T-helper 1 cell (primary cell): ENCODE results near the gene GMIP.

ENCODE experiments used
- DNase-seq, 5 donors: peaks; one replicate each; pipeline ENCODE4 v3.0.0-alpha.2; 2012 to 2020

The GMIP gene

DNA sequence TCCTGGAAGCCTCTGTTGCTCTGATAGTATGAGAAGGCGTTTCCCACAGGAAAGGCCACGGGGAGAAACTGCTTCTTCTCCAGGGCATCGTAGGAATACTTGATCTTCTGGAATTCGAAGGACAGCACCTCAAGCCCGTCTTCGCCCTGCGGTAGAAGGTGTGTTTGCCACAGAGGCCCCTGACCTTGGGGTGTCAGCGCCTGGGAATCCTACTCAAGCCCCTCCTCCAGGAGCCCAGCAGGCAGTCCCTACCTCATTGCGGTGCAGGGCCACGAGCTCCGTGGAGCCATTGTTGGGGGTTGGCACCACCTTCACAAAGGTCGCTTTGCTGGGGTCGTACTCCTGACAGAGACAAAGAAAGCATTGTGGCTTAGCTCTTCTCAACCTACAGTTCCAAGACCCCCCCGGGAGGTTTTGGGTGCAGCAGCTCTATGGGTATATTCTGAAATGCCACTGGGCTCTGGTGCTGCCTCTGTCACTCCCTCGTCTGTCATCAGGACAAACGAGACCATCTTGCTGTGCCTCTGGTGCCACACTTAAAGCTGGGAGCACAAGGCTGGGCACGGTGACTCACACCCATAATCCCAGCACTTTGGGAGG, 16.3 kb upstream of the GMIP start:
- DNase-seq = no peak

DNA sequence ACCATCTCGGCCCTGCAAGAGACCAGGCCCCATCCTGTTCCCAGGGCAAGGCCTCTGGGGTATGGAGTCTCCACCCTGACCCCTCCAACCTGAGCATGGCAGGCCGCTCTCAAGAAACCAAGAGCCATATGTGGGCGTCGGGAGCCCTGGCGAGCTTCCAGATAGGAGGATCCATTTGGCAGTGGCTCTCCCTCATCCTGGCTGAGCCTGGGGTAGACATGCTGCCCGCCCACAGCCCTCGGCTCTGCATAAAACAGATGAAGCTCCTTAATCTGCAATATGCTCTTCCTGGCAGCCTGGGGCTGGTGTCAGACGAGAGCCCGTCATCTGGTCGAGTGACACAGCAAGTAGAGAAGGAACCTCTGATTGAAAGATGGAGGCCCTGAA, 13.9 kb upstream of the GMIP start:
- DNase-seq = no peak

DNA sequence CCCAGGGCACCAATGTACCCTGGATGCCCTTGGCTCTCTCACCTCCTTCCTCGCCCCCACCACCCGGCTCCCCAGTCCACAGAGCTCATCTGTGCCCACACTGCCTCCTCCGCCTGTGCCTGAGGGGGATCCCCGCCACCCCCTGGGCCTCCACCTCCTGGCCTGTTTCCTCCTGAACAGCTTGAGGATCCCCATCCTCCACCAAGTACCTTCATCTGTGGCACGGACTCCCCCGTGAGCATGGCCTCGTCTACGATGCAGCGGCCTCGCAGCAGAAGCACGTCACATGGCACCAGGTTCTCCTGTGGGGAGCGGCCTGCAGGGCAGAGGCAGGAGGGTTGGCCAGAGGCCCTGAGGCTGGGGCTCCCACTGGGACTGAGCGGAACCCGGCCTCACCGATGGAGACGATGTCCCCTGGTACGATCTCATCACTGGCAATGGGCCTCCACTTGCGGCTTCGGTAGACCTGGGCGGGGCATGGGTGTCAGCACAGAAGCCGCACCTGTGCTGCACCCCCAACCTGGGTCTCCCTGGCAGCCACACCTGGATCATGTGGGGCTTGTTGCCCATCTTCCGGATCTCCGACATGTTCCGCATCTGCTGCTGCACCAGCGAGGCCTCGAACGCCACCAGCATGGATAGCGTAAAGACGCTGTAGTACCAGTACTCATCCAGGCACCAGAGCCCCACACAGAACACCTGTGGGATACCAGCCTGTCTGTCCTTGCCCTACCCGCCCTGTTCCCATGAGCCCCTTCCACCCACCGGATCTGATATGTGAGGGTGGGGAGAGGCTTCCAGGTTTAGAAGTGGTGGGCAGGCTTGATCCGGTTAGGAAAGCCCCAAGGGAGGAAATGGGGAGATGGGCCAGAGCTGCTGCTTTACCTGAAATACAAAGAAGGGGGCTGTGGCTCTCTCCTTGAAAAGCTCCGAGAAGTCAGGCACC, 13.3 kb upstream of the GMIP start:
- DNase-seq = no peak

- DNase-seq = no peak
Observed at GRCh38 chr19:19655641-19656343, 12.3 kb upstream of the GMIP start.

DNA sequence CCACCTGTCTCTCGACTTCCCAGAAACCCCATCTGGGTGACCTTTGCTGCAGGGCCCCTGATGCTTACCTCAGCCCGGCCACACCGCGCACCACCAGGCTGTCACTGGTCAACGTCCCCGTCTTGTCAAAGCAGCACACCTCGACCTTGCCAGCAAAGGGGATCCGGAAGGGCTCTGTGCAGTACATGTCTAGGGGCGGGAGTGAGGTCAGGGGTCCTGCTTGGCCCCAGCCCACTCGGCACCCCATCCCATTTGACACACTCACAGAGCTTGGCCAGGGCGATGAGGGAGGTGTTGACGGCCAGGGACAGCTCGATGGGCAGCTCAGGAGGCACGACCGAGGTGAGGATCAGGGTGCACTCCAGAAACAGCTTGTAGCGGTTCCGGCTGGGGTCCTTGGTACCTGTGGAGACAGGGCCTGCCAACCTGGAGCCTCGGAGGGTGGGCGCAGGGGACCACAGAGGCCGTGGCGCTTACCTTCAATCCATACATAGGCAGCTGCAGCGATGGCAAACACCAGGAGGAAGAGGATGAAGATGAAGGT, 11.7 kb upstream of the GMIP start:
- no peak for DNase-seq

GRCh38 chr19:19654441-19654840, 11.0 kb upstream of the GMIP start:
- DNase-seq = no peak

DNA sequence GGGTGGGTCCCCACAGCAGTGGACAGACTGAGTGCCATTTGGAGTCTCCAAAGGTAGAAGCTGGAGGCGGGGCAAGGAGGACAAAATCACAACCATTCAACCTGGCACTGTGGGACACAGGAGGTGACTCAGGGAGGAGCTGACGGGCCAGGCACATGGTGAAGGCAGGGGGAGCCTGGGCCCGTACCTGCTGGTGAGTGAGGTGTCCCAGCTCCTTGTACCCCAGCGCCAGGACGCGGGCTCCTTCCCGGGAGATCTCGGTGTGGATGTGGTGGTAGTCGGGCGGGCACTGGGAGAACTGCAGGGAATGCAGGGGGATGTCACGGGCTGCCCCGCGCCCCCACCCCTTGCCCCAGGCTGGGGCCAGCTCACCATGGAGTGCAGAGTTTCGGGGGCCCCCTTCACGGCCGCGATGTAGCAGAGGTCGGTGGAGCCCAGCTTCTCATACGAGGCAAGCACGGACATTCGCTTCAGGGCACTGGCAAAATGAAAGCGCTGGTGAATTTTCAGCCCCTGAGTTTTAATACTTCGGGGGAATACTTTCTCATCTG, 10.2 kb upstream of the GMIP start:
- DNase-seq = no peak

- no peak for DNase-seq
Observed at GRCh38 chr19:19652482-19653295, 9.2 kb upstream of the GMIP start.

DNA sequence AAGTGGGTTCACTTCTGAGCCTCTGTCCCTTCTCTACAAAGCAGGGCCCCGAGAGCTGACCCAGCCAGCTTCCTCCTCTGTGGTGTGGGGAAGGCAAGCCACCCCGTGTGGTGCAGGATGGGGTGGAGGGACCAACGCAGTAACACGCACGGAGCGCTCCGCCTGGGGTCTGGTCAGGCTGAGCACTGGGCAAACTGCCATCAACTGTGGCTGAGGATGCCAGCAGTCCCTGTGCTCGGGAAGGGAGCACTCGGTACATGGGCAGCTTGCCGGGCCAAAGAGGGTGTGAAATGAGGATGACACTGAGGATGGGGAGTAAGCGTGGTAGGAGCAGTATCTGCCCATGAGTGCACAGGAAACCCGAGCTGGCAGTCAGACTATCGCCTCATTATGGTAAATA, 7.6 kb upstream of the GMIP start:
- no peak for DNase-seq

GRCh38 chr19:19650331-19650730, 6.9 kb upstream of the GMIP start:
- DNase-seq = no peak

GRCh38 chr19:19649580-19649995, 6.1 kb upstream of the GMIP start:
- no peak for DNase-seq

DNA sequence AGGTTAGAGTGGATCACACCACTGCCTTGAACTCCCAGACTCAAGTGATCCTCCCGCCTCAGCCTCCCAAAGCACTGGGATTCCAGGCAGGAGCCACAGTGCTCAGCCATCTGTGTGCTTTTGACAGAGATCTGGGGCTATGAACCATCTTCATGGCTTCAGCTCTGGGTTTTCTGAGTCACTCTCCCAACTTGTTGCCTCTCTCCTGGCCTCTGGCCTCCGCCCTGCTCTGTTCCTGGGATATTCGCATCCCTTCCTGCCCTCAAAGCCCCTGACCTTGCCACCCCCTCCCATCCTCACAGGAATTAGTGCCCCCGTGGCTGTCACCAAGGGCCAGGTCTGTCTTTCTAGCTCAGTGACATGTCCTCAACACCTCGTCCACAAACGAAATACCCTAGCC, 5.7 kb upstream of the GMIP start:
- no peak for DNase-seq

DNA sequence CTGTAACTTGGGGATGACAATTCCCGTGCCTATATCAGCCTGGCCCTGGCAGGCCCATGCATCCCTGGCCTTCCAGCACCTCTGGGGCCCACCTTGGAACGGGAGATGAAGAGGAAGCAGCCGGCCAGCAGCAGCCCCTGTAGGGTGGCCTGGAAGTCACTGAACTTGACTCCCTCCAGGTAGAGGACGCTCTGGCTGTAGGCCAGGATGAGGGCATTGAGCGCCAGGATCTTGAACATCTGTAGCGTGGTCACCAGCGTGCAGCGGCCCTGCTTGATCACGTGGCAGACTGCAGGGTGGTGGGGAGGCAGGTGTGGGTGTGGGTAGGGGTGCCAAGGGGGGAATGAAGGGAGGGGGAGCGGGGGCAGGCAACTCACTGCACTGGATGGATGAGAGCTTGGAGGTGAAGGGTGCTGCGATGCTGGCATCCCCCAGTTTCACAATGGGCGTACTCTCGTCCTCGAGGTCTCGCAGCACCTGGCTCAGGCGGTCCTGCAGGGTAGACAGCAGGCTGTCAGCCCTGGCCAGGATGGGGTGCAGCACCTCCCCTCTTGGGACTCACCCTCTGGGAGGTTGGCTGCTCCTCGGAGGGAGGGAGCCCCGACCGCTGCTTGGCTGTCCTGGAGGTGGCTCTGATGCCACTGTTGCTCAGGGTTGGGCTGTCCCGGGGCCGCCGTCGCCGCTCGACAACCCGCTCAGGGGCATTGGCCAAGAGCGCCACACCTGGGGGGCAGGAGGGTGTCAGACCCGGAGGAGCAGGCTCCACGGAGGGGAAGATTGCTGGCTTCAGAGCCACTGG, 3.8 kb upstream of the GMIP start:
- no peak for DNase-seq

- no peak for DNase-seq
Observed at GRCh38 chr19:19645233-19645870, 1.9 kb upstream of the GMIP start.

- no peak for DNase-seq
Observed at GRCh38 chr19:19644054-19644388, 564 bp upstream of the GMIP start.

DNA sequence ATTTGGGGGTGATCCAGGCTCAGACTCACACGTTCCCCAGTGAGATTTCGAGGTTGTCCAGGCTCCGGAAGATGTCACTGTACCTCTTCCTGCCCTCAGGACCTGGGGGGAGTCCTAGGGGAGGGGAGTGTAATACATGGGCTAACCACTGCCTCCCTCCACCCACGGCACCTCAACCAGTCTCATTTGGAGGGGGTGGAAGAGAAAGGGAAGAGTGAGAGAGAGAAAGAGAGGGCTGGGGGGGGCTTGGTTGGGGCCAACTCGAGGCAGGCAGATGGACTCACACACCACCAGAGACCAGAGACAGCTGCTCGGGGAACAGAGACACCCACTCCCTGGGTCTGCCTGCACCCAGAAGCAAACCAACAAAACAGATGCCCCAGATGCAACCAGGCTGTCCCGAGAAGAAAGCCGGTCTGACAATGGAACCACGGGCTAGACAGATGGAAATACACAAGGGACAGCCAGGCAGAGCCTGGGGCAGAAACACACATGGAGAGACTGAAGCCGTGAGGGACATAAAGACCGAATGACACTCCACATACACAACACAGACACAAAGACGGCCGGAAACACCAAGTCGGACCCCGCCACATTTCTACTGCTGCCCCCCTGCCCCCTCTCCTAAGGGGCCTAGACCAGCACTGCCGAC, 825 bp downstream of the GMIP start:
- DNase-seq = peak in 1 of 5 donors; percentile 54

DNA sequence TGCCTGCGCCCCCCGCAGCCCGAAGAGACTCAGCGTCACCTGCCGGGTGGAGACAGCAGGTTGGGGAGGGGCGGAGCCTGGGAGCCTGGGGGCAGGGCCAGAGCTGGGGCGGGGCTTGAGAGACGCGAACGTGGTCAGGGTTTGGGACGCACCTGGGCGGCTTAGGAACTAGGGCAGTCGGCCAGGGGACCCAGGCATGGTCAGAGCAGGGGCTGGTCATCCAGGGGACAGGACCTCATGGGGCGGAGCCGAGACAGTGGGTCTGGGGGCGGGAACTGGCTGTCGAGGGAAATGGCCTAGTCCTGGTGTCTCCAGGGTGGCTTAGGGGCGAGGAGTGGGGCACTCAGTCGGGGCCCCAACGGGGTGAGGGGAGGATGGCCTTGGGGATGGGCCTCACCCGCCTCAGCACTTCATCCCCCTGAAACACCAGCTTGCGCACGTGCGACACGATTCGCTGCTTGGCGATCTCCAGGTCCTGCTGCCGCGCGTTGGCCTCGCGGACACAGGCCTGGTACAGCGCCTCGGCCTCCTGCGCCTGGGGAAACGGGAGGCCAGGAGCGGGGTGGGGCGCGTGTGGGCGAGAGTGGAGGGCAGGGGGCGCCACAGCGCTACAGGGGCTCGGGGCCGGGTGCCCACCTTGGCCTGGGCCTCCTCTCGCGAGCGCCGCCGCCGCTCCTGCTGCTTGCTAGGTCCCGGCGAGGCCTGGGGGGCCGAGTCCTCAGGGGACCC, 5.8 kb downstream of the GMIP start:
- DNase-seq = no peak

- no peak for DNase-seq
Observed at GRCh38 chr19:19637186-19637522, 6.3 kb downstream of the GMIP start.

DNA sequence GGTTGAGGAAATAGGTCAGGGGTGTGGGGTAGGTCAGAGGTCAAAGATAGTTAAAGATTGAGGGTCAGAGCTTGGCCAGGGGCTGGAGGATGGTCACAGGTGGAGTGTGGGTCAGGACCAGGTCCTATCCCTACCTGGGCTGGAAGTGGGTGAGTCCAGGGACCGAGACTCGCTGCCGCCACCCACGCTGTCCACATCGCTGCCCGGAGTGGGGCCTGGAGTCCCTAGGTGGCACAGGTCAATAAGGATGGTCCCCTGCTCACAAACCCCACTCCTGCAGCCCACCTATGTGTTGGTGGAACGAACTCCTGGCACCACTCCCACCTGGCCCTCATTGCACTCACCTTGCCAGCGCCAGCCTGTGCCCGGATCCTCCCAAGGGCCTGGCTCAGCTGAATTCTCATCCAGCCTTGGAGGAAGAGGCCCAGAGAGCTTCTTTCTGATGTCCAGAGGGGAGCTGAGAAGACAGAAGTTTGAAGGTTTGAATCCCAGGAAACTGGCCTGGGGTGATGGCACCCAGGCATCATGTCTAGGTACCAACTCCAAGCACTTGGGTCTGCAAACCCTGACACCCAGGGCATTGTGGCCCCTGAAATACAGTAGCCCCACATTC, 6.8 kb downstream of the GMIP start:
- no peak for DNase-seq
